Neural progenitor cell (in vitro differentiated cells): ENCODE measurements around the gene USP7.

Experiments
- EZH2 ChIP-seq: fragments of 200-600 bp; sonication (generic); IDR thresholded peaks from 2 replicates; pipeline ENCODE4 v1.6.1; 2017; ENCODE audit warnings: antibody characterized with exemption, mild to moderate bottlenecking, moderate library complexity
- EZH2phosphoT487 ChIP-seq: fragments of 200-600 bp; sonication (generic); IDR thresholded peaks from 2 replicates; pipeline ENCODE4 v1.6.1; 2017; ENCODE audit warnings: antibody characterized with exemption
- TF ChIP-seq, protein P1 (sequence below): fragments of 200-600 bp; sonication (generic); IDR thresholded peaks from 2 replicates; pipeline ENCODE4 v1.5.1; 2017; ENCODE audit warnings: antibody characterized with exemption, mild to moderate bottlenecking

DNA sequence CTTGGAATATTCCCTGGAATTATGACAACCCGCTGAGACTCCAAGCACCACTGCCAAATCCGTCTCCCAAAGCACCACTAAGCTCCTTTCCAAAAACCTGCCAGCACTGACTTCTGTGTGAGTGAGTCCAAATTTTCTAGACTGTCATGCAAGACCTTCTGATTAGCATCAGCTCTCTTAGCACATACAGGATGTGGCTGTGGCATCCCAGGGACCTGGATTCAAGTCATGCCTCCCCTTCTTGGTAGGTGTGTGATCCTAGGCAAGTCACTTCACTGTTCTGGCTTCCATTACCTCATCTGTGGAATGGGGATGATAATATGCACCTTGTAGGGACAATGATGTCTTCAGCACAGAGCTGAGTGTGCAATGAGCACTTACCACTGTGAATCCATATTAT is 38.3 kb upstream of the USP7 start:
- TF ChIP-seq, protein P1, sequence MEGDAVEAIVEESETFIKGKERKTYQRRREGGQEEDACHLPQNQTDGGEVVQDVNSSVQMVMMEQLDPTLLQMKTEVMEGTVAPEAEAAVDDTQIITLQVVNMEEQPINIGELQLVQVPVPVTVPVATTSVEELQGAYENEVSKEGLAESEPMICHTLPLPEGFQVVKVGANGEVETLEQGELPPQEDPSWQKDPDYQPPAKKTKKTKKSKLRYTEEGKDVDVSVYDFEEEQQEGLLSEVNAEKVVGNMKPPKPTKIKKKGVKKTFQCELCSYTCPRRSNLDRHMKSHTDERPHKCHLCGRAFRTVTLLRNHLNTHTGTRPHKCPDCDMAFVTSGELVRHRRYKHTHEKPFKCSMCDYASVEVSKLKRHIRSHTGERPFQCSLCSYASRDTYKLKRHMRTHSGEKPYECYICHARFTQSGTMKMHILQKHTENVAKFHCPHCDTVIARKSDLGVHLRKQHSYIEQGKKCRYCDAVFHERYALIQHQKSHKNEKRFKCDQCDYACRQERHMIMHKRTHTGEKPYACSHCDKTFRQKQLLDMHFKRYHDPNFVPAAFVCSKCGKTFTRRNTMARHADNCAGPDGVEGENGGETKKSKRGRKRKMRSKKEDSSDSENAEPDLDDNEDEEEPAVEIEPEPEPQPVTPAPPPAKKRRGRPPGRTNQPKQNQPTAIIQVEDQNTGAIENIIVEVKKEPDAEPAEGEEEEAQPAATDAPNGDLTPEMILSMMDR: no peak
- no peak for TF ChIP-seq EZH2
- TF ChIP-seq EZH2phosphoT487: no peak
